ENCODE data around the gene KRTAP5-2.
"Not testable (repeated sequence)": the region's sequence is repeated elsewhere in the genome, so short reads cannot be mapped to it uniquely, and the experiment has no call there.

KRTAP5-2 gene

GRCh38 chr11:1586699-1587098 is 11.4 kb downstream of the KRTAP5-2 start:
- DNase-seq: no peak

GRCh38 chr11:1584661-1585370 is 13.3 kb downstream of the KRTAP5-2 start, which contains the start of gene KRTAP5-1:
Gene KRTAP5-1 (minus strand): TSS chr11:1585283. CDS start chr11:1585249, 34 bp downstream.
- DNase-seq: not testable (repeated sequence)

GRCh38 chr11:1582909-1583308 is 15.2 kb downstream of the KRTAP5-2 start:
- DNase-seq: not testable (repeated sequence)

- DNase-seq: no peak
Measured at GRCh38 chr11:1581976-1582375, 16.1 kb downstream of the KRTAP5-2 start.

- DNase-seq: no peak
Measured at GRCh38 chr11:1576825-1577224, 21.3 kb downstream of the KRTAP5-2 start.

- not testable (repeated sequence) for DNase-seq
Measured at GRCh38 chr11:1575756-1576155, 22.3 kb downstream of the KRTAP5-2 start.

GRCh38 chr11:1574933-1575242 is 23.2 kb downstream of the KRTAP5-2 start:
- no peak for DNase-seq

GRCh38 chr11:1574238-1574932 is 23.7 kb downstream of the KRTAP5-2 start:
- peak; percentile 49 to 55 for DNase-seq

- DNase-seq: no peak
Measured at GRCh38 chr11:1573903-1574237, 24.2 kb downstream of the KRTAP5-2 start.

GRCh38 chr11:1573077-1573902 is 24.8 kb downstream of the KRTAP5-2 start:
- DNase-seq: peak in 1 of 2 donors; percentile 31

- peak; percentile 96 to 97 for DNase-seq
Measured at GRCh38 chr11:1572197-1573076, 25.7 kb downstream of the KRTAP5-2 start, which contains the start of gene DUSP8. Gene DUSP8 (minus strand): TSS chr11:1572271. CDS start chr11:1565826, 6,445 bp downstream.

GRCh38 chr11:1571760-1572196 is 26.3 kb downstream of the KRTAP5-2 start:
- DNase-seq: no peak

- DNase-seq: peak in 1 of 2 donors; percentile 38
Measured at GRCh38 chr11:1570896-1571759, 27.0 kb downstream of the KRTAP5-2 start.

GRCh38 chr11:1570531-1570895 is 27.6 kb downstream of the KRTAP5-2 start:
- no peak for DNase-seq

GRCh38 chr11:1570001-1570453 is 28.1 kb downstream of the KRTAP5-2 start:
- DNase-seq: no peak

- DNase-seq: no peak
Measured at GRCh38 chr11:1569251-1569780, 28.8 kb downstream of the KRTAP5-2 start.

- DNase-seq: no peak
Measured at GRCh38 chr11:1568441-1568911, 29.6 kb downstream of the KRTAP5-2 start.

- no peak for DNase-seq
Measured at GRCh38 chr11:1567721-1568100, 30.4 kb downstream of the KRTAP5-2 start.

- DNase-seq: no peak
Measured at GRCh38 chr11:1567052-1567720, 30.9 kb downstream of the KRTAP5-2 start.

GRCh38 chr11:1566381-1567051 is 31.6 kb downstream of the KRTAP5-2 start:
- DNase-seq: no peak
